CD4-positive, alpha-beta T cell treated with Interleukin-17A for 1 hour (primary cell): ENCODE measurements around the gene MAP4K1.
"Not testable (repeated sequence)": the region's sequence is repeated elsewhere in the genome, so short reads cannot be mapped to it uniquely, and the experiment has no call there.

ENCODE experiments used
- DNase-seq: peaks from one replicate; pipeline ENCODE4 v3.0.0-alpha.2; 2020

MAP4K1 gene

DNA sequence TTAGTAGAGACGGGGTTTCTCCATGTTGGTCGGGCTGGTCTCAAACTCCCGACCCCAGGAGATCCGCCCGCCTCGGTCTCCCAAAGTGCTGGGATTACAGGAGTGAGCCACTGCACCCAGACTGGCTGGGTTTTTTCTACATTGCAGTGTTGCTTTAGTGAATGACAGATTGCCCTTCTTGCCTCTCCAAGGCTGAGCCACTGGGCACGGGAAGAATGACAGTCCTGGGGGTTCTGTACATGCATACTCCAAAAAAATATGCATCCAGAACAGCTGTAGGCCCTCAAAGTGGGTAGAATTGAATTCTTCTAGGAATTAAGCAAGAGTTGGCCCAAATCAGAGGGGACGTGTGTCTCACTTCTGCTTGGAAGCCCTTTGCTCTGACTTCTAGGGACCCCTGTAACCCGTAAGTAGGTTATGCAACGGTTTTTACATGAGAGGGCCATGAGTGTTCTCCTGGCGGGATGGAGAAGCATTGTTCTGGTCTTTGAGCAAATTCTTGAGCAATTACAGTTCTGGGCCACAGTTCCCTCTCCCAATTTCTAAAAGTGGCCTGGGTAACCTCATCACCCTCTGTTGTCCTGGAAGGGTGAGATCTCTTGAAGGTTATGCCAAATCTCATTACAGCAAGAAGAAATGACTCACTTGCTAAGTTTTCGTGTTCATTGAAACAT, 33.3 kb upstream of the MAP4K1 start:
- DNase-seq = no peak

DNA sequence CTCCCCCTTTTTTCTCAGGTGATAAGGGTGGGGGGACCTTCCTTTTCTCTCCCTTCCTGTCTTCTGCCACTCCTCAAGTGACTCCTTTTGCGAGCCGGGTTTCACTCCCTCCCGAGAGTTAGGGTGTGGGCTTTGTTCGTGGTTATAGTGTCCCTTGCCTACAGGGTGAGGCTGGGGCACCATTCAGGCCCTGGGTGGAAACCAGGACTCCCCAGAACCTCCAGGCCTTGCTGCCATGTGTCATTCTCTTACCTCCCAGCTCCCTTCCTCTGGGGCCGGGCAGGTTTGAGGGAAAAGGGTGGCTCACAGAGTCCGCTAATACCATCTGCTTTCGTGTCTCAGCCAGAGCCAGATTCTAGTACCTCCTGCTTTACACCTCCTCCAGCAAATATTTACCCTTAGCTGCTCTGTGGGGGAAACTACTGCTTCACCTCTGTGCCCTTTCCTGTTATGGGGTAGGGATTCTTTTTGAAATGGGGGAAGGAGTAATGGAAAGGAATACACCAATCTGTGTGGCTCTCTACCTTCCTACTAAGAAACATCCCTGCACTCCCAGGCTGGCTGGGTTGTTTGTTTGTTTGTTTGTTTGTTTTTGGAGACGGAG, 32.5 kb upstream of the MAP4K1 start:
- no peak for DNase-seq

DNA sequence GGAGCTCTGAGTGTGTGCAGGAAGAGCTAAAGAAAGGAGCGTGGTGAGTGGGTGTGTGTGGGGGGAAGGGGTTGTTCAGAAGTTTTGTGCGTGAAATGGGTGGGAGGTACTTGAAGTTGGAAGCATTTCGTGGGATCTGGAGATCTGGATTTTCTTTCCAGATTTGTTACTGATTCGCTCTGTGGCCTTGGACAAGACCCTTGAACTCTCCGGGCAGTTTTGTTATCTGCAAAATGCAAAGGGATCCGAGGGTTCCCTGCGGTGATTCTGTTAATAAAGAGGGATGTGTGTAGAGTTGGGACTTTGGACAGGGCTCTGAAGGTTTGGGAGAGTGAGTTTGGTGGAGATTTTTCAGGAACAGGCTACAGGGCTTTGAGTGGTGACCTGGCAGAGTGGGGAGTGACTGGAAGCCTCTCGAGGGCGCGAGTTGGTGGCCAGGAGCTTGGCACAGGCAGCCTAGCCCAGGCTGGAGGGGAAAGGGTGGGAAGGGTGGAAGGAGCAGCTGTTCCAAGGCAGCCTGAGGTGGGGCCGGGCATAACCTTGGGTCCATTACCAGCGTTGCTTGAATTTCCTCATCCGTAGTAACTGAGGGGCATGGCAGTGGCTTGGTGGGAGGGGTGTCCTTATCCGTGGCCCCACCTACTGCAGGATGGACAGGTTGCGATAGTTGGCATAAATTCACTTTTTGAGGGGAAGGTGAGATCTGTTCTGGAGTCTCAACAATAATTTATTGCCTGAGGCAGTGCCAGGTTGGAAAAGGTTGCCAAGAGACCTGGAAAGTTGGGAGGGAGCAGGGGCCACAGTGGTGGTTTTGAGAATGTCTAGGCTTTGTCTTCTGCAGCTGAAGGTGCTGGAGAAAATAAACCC, 31.8 kb upstream of the MAP4K1 start:
- DNase-seq = no peak

DNA sequence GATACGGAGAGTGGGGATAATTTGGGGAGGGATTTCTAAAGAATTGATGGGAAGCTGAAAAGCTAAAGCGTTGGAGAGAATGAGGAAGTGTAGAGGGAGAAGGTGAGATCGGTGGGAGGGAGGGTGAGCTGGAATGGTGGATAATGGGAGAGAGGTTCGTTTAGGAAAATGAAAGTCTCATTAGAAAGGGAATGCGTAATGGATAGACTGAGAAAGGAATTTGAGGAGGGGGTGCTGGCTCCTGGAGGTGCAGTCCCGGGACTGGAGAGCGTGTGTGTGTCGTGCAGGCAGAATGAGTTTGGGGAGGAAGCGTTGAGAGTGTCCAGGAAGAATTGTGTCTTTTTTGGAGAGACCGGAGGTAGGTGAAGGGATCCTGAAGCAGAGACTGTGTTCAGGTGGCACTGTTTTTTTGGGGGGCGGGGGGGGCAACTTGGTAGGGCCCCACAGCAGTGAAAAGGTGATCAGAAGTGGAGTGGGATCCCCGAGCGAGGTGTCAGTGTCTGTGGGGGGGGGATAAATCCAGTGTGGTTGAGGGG, 31.1 kb upstream of the MAP4K1 start:
- DNase-seq = no peak

DNA sequence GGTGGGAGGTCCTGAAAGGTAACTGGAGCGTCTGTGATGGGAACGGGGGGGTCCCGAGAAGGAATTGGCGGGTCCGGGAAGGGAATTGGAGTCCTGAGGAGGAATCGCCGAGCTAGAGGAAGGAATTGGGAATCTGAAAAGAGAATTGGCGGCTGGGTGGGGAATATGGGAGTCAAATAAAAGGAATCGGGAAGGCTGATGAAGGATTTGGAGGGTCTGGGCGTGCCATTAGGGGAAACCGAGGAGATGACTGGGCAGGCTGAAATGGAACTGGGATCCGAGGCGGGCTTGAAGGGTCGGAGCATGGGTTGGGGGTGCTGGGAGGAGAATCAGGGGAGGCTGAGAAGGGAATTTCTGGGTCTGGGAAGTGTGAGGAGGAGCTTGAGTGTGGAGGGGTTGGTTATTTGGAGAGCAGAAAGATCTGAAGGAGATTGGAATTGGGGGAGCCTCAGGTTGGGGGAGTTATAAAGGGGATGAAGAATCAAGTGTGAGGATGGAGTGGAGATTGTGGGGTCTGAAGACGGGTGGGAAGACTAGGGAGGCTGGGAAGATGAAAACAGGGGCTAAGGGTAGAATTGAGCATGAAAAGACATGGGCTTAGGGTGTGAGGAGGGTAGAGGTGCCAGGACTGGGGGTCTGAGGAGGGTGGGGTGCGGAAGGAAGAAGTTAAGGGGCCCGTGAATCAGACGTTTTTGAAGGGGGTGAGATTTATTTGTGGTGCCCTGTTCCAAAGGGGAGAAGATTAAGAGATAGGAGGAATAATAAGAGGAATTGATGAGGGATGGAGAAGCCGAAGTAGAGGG, 30.4 kb upstream of the MAP4K1 start:
- no peak for DNase-seq

DNA sequence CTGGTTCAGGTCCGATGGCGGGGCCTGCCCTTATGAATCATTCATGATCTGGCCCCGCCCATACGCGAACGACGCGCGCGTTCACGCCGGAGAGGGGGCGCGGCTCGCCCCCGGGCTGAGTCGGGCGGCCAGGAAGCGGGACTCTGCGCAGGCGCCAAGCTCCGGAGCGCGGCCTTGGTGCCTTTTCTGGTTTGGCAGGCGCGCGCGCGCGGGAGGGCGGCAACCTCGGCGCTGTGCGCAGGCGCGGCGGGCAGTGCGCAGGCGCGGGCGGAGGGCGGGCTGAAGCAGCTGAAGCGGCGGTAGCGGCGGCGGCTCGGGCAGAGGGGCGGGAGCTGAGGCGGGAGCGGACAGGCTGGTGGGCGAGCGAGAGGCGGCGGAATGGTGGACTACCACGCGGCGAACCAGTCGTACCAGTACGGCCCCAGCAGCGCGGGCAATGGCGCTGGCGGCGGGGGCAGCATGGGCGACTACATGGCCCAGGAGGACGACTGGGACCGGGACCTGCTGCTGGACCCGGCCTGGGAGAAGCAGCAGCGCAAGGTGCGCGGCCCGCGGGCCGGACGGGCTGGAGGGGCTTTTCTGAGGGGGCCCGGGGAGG, 29.7 kb upstream of the MAP4K1 start, which contains the start of gene ACTN4:
Gene ACTN4, plus strand, starts transcription at position 282 of the 598 bp plus-strand sequence. Its CDS starts 97 bp downstream, at position 379.
- DNase-seq = peak; percentile 99

DNA sequence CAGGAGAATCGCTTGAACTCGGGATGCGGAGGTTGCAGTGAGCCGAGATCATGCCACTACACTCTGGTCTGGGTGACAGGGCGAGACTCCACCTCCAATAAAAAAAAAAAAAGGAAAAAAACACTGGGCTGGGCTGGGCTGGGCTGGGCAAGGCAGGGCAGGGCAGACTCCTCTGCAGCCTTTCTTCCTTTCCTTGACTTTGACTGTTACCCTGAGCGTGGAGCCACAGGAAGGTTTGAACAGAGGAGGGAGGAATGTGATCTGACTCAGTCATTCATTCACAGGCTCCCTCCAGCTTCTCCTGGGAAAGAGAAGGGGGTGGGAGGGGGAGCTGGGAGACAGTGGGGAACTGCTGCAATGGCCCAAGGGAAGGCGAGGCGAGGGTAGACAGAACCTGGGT, 27.0 kb upstream of the MAP4K1 start:
- no peak for DNase-seq

DNA sequence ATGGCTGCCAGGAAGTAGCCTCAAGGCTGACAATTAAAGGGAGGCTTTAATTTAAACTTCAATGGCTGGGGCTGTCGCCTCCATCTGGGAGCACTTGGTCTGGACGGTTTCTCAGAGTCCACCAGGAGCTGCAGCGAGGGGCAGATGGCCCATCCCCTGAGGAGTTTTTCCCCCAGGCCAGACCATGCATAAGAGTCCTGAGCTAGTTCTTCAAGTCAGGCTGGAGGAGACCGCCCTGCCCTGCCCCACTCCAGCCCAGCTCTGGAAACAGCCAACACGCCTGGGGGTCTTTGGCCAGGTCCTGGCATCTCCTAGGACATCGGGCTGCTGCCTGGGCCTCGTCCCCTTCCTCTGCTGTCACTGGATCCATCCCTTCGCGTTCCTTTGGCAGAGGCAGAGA, 24.4 kb upstream of the MAP4K1 start:
- no peak for DNase-seq

DNA sequence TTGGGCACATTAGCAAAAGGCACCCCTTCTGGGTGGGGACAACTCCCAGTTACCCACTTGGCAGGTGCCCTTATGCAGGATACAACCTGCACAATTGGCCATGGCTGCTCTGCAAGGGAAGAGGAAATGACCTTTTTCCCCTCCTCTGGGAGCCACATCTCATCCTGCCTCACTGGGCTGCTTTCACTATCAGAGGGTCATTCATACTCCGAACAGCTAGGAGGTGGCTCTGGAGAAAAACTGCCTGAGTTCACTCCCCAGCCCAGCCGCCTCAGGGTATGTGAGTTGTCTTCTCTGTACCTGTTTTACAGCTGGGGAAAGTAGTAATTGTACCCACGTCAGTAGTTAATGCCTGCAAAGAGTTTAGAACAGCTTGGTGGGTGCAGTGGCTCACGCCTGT, 22.6 kb upstream of the MAP4K1 start:
- no peak for DNase-seq

DNA sequence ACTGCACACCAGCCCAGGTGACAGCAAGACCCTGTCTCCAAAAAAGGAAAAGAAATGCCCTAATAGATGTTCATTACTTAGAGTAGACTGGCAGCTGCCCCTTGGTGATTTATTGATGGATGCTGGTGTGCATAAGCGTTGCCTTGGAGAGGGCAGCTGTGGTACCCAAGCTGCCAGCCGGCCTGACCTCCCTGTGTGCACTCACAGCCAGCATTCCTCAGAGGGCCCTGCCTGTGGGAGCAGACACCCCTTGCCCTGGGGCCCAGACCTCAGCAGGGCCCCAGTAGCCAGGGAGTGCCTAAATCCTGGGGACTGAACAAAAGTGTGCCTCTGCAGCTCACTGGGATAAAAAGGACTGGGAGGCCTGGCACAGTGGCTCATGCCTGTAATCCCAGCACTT, 21.9 kb upstream of the MAP4K1 start:
- DNase-seq = no peak

DNA sequence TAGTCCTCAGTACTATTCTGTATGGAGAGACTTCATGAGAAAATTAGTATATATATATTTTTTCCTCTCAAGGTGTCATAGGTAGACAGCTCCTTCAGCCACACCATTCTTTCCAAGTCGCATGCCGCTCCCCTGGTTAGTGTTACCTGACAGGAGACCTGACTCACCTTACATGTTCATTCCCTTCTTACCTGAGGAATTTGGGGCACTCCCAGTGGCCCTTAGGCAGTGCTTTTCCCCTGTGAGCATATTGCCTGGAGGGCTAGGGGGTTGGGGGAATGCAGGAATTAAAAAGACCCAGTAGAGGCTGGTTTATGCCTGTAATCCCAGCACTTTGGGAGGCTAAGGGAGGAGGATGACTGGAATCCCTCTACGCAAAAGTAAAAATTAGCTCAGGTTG, 20.7 kb upstream of the MAP4K1 start:
- DNase-seq = no peak

DNA sequence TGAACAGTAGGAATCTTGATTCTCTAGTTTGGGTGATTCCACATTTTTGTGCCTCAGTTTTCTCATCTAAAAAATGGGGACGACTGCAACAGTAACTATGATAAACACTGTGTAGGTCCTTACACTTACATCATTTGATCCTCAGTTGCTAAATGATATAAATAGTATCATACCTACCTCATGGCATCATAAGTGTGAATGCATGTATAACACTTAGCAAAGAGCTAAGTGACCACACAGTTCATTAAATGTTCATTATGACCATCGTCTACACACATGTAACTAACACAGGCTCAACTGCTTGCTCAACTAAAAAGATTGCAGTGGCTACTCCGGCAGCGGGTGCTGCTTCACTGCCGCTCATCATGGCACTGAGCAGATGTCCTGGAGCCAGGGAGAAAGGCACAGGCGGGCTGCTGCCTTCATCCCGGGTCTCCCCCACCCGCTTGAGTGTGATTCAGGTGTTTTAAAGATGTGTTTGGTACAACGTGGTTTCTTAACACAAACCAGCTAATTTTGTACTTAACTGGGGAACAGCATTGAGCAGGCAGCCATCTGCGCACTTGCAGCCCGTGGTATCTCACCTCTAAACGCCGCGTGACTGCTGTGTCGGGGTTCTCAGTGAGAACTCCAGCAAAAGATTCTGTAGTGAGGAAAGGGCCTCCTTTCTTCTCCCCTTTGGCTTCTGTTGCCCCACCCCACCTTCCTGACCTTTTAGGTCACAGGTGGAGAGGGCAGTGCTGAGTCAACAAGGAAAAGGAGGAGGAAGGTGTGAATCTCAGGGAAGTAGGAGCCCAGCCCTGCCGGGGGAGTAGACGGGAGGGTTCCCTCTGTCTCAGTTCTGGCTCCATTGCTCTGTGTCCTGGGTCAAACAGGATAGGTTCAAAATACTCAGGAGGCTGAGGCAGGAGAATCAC, 18.0 kb upstream of the MAP4K1 start:
- DNase-seq = no peak

DNA sequence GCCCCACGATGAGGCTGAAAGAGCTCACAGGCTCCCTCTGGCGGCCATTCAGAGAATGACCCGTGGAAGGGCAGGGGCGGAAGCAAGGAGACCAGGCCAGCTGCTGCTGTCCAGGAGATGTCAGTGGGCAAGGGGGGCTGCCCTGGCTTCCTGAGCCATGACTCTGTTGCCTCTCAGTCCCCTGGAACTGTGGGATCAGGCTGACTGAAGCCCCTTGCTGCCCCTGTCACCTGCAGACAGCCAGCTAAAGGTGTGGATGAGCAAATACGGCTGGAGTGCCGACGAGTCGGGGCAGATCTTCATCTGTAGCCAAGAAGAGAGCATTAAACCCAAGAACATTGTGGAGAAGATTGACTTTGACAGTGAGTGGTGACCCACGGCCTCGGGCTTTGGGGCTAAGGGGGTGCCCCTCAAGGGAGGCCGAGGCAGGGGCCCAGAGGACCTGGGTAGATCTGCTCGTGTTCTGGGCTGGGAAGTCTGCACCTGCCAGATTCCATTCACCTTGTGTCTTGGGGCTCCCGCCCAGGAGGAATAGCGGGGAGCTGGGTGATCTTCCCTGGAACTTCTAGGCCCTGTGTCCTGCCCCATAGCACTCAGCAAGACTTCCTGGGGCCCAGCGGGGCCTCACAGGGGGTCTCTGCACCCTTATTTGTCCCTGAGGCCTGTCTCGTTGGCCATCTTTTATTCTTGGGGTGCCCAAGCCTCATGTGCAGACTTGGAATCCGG, 17.2 kb upstream of the MAP4K1 start:
- peak; percentile 79 for DNase-seq

DNA sequence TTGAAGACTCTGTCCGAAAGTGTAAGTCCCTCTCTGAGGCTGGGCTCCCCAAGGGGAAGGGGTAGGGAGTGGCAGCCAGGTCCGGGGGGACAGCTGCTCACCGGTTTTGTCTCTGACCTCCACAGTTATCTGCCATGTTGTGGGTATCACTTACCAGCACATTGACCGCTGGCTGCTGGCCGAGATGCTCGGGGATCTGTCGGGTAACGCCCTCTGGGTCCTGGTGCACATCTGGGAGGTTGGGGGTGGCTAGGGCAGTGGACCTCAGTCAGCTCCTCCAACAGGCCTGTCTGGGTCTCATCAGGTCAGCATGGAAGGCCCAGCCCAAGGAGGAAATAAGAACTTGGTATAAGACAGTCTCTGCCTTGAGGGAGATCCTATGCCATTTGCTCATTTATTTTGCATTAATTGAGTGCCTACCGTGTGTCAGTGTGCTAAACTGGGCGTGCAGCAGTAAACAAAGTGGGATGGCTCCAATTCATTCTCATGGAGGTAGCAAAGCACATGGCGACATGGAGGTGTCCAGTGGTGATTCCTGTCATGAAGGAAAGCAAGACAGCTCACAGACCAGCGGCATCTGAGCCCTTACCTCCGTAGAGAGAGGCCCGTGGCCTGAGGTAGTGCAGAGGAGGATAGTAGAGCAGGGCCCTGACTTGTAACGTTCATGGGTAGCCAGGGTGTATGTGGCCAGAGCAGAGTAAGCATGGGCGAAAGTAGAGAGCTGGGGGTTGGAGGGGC, 14.9 kb upstream of the MAP4K1 start:
- DNase-seq = no peak

DNA sequence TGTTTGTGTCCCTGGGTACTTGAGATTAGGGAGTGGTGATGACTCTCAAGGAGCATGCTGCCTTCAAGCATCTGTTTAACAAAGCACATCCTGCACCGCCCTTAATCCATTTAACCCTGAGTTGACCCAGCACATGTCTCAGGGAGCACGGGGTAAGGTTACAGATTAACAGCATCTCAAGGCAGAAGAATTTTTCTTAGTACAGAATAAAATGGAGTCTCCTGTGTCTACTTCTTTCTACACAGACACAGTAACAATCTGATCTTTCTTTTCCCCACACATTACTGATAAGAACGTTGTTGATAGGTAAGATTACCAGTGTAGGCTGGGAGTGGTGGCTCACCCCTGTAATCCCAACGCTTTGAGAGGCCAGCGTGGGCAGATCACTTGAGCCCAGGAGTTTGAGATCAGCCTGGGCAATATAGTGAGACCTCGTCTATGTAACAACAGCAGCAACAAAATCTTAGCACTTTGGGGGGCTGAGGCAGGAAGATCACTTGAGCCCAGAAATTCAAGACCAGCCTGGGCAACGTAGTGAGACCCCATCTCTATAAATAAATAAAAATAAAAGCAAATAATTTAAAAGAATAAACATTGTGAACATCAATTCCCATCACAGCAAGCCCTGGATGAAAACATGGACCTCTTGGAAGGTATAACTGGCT, 14.2 kb upstream of the MAP4K1 start:
- not testable (repeated sequence) for DNase-seq

DNA sequence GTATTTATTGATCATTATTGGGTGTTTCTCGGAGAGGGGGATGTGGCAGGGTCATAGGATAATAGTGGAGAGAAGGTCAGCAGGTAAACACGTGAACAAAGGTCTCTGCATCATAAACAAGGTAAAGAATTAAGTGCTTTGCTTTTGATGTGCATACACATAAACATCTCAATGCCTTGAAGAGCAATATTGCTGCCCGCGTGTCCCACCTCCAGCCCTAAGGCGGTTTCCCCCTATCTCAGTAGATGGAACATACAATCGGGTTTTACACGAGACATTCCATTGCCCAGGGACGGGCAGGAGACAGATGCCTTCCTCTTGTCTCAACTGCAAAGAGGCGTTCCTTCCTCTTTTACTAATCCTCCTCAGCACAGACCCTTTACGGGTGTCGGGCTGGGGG, 13.5 kb upstream of the MAP4K1 start:
- DNase-seq = not testable (repeated sequence)

DNA sequence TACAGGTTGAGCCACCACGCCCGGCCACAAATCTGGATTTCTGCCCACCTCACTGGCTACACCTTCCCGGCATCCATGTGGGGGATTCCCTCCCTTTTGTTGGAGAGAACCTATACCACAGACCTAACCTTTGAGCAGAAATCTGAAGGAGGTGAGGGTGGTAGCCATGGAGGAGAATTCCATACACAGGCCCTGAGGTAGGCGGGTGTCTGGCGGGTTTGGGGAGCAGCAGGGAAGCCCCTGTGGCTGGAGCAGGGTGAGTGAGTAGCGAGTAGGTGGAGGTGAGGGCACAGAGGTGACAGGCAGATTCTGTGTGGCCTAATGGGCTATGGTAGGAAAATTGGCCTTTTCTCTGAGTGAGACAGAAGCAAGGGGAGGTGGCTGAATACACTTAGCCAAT, 11.8 kb upstream of the MAP4K1 start:
- no peak for DNase-seq

DNA sequence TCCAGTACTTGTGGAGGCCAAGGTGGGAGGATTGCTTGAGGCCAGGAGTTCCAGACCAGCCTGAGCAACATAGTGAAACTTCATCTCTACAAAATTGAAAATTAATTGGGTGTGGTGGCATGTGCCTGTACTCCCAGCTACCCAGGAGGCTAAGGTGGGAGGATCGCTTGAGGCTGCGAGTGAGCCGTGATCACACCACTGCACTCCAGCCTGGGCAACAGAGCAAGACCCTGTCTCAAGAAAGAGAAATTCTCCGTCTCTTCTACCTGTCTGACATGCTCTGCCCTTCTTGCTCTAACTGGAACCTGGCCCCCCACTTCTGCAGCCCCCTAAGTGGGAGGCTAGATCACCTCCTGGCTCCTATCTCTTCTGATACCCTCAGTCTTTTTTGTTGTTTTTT, 8.6 kb upstream of the MAP4K1 start:
- DNase-seq = no peak

DNA sequence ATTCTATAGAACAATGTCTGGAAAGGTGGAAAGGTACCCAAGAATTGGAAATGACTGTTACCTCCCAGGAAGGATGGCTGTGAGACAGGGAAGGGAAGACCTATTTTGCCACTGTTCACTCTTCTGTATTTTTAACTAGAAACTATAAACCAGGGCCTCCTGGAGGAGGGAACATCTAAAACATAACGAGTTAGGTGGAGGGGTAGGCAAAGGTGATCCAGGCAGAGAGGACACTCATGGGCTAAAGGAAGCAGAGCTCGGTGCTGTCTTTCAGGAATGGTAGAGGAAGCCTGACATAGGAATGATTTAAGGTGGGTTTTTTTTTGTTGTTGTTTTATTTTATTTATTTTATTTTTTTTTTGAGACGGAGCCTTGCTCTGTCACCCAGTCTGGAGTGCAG, 7.1 kb upstream of the MAP4K1 start:
- no peak for DNase-seq
